GM21360 (cell line): Measurements from ENCODE around the gene CSKMT.
"Not testable (repeated sequence)": the region's sequence is repeated elsewhere in the genome, so short reads cannot be mapped to it uniquely, and the experiment has no call there.

Experiments used
- ATAC-seq: cut with Tn5 transposase; IDR thresholded peaks from one replicate; pipeline ENCODE4 v1.9.1; 2021; ENCODE audit warnings: mild to moderate bottlenecking, moderate library complexity; ENCODE audit not compliant: unreplicated experiment

Gene CSKMT

GRCh38 chr11:62652161-62653006, 12.7 kb upstream of the CSKMT start:
- ATAC-seq: no peak

- no peak for ATAC-seq
Measured at GRCh38 chr11:62654297-62654696, 10.8 kb upstream of the CSKMT start.

- ATAC-seq: no peak
Measured at GRCh38 chr11:62656796-62657429, 8.2 kb upstream of the CSKMT start.

GRCh38 chr11:62664405-62665074, 572 bp upstream of the CSKMT start:
- peak; percentile 17 for ATAC-seq

- ATAC-seq: peak; percentile 13
Measured at GRCh38 chr11:62665599-62666258, 617 bp downstream of the CSKMT start.

- no peak for ATAC-seq
Measured at GRCh38 chr11:62666259-62666926, 1.3 kb downstream of the CSKMT start.

- no peak for ATAC-seq
Measured at GRCh38 chr11:62667460-62667859, 2.3 kb downstream of the CSKMT start.

- ATAC-seq: no peak
Measured at GRCh38 chr11:62669420-62670161, 4.5 kb downstream of the CSKMT start.

- ATAC-seq: no peak
Measured at GRCh38 chr11:62671236-62671607, 6.1 kb downstream of the CSKMT start.

- peak; percentile 52 for ATAC-seq
Measured at GRCh38 chr11:62671608-62672389, 6.7 kb downstream of the CSKMT start, which contains the start of the genes LBHD1 and UQCC3. Gene LBHD1 (minus strand): TSS chr11:62672267. CDS start chr11:62670031, 2,236 bp downstream. Gene UQCC3 (plus strand): TSS chr11:62671673. CDS start chr11:62671746, 73 bp downstream.

GRCh38 chr11:62673196-62673525, 8.0 kb downstream of the CSKMT start:
- ATAC-seq: no peak

- ATAC-seq: not testable (repeated sequence)
Measured at GRCh38 chr11:62675415-62675814, 10.3 kb downstream of the CSKMT start.

GRCh38 chr11:62676698-62677097, 11.6 kb downstream of the CSKMT start:
- no peak for ATAC-seq

- no peak for ATAC-seq
Measured at GRCh38 chr11:62677156-62677555, 12.0 kb downstream of the CSKMT start.

GRCh38 chr11:62677714-62678113, 12.6 kb downstream of the CSKMT start:
- ATAC-seq: no peak

- ATAC-seq: no peak
Measured at GRCh38 chr11:62678433-62678769, 13.3 kb downstream of the CSKMT start.

GRCh38 chr11:62678770-62679696, 13.9 kb downstream of the CSKMT start, which contains the start of gene UBXN1:
Gene UBXN1 (minus strand): TSS chr11:62679073. CDS start chr11:62678923, 150 bp downstream.
- peak; percentile 65 for ATAC-seq

GRCh38 chr11:62680825-62681240, 15.7 kb downstream of the CSKMT start:
- no peak for ATAC-seq
